ENCODE results near the gene NHEJ1. TPM values are rescaled to one million over a fixed set of nuclear protein-coding genes. Genes with fewer than 3 reads are reported as not detected.

The NHEJ1 gene
- polyA plus RNA-seq, 1 of the 3 experiments (the other 2 are of a cell fraction), result 16.3 TPM

- TF ChIP-seq ZBTB33 (IDR thresholded peaks at IDR 0.05; ENCODE audit: borderline replicate concordance, low read depth) (no peak), EZH2phosphoT487 (IDR thresholded peaks at IDR 0.05; ENCODE audit: borderline replicate concordance, low read depth) (no peak), FOSL2 (IDR thresholded peaks at IDR 0.05; ENCODE audit: borderline replicate concordance, low read depth) (no peak), PBX3 (IDR thresholded peaks at IDR 0.05) (no peak; the same call in none of the 2 replicates), RFX5 (IDR thresholded peaks at IDR 0.05; ENCODE audit: low read length) (no peak), MEF2A (IDR thresholded peaks at IDR 0.05; ENCODE audit: borderline replicate concordance, low read depth) (no peak), CHD2 (IDR thresholded peaks at IDR 0.05; ENCODE audit: low read length, partially characterized antibody) (peak; percentile 26), RCOR1 (IDR thresholded peaks at IDR 0.05; ENCODE audit: low read length) (no peak), GABPA (IDR thresholded peaks at IDR 0.05; ENCODE audit: low read depth) (0 out of 2 replicates have a peak, but pooled peaks have one; percentile 21)
- TF ChIP-seq, protein P1, sequence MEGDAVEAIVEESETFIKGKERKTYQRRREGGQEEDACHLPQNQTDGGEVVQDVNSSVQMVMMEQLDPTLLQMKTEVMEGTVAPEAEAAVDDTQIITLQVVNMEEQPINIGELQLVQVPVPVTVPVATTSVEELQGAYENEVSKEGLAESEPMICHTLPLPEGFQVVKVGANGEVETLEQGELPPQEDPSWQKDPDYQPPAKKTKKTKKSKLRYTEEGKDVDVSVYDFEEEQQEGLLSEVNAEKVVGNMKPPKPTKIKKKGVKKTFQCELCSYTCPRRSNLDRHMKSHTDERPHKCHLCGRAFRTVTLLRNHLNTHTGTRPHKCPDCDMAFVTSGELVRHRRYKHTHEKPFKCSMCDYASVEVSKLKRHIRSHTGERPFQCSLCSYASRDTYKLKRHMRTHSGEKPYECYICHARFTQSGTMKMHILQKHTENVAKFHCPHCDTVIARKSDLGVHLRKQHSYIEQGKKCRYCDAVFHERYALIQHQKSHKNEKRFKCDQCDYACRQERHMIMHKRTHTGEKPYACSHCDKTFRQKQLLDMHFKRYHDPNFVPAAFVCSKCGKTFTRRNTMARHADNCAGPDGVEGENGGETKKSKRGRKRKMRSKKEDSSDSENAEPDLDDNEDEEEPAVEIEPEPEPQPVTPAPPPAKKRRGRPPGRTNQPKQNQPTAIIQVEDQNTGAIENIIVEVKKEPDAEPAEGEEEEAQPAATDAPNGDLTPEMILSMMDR (IDR thresholded peaks at IDR 0.05), result peak; percentile 96
Observed at GRCh38 chr2:219160186-219161017, at the start of gene NHEJ1 (continued).

DNA sequence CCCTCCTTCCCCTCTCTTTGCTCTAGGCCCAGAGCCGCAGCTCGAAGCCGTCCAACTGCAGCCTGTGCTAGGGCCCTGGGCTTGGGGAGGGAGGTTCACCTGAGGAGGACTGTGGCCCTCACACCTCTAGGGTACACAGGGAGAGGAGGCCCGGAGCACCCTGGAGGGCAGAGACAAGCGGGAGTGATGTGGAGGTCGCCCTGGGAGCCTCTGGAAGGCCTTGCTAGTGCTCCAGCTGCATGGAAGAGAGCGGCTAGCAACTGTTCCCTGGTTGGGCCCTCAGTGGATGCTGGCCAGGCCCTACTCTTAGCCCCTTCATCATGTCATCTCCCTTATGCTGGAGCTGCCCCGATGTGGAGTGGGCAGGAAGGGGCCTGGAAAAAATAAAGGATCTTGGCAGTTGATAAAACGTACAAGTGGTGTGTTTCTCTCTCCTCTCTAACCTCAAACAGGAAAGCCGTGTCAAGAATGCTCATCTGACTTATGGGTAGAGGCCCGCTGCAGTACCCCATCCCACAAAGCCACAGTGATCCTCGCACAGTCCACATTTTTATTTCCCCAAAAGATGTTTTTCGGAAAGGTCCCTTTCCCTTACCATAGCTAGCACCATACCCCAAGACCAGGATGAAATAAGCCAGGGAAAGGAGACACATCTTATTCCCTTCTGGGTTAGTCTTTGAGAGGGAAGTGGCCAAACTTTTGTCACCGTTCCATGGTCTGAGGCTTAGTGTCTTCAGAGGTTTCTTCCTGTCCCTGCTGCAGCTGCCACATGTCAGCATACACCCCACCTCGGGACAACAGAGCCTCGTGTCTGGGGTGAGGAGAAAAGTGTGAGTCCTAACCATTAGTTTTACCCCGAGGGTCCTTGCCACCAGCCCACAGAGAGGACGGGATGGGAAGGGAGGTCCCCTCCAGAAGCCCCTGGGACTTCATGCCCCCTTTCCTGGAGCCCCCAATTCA, 48.9 kb upstream of the NHEJ1 start:
- no peak overlapping the region for H3K27ac ChIP-seq (ENCODE audit: low read depth in 2 of 2, low read length in 1 of 2)
- H3F3A ChIP-seq (replicated peaks; ENCODE audit: insufficient read depth), result peaks cover 15% of the 10 kb centered on the region
- H3K9me2 ChIP-seq, result no peaks in the 10 kb centered on the region
- ChIA-PET POLR2A (interaction anchor here (4.6 kb wide), 1 partner anchor 8 kb away, joined by 52 read pairs; the partner anchor contains the start of gene ABCB6), CTCF (interaction anchor here (1.2 to 4.0 kb wide), 4 partner anchors 8 to 86 kb away, joined by 3 to 26 read pairs (median 4); partner anchors contain the start of gene ABCB6)
- H3K9me3 ChIP-seq, result no peaks in the 10 kb centered on the region
- no peaks in the 10 kb centered on the region for H3K27me3 ChIP-seq (ENCODE audit: insufficient read depth)
- no peaks in the 10 kb centered on the region for H3K79me2 ChIP-seq (ENCODE audit: insufficient read depth)
- peaks cover 13 to 43% of the 10 kb centered on the region in 2 experiments for H3K36me3 ChIP-seq (replicated peaks in 1 of 2; ENCODE audit: control insufficient read depth in 1 of 2, insufficient read depth in 2 of 2, low read length in 1 of 2)
- WGBS (ENCODE audit: low lambda C conversion rate), result 86% methylated on average over 14 of the region's 18 CpGs
- H4K20me1 ChIP-seq (ENCODE audit: insufficient read depth), result no peaks in the 10 kb centered on the region
- H3K4me2 ChIP-seq, result no peak overlapping the region
- peaks cover 13 to 20% of the 10 kb centered on the region in 2 experiments; a peak in 3 of 4 replicates for H3K4me1 ChIP-seq (ENCODE audit: control insufficient read depth in 1 of 2, insufficient read depth in 2 of 2, low read depth in 1 of 2, low read length in 1 of 2)
- no peak overlapping the region for H3K4me3 ChIP-seq (ENCODE audit: low read depth in 2 of 2, low read length in 1 of 2)
- no peak overlapping the region for H3K9ac ChIP-seq
- no peak overlapping the region for H2AFZ ChIP-seq (ENCODE audit: low read depth)
- DNase-seq, result no peak
- no peak for TF ChIP-seq MEF2A (IDR thresholded peaks at IDR 0.05; ENCODE audit: borderline replicate concordance, low read depth)
- no peak for TF ChIP-seq ELF1 (IDR thresholded peaks at IDR 0.05)
- TF ChIP-seq TEAD4 (IDR thresholded peaks at IDR 0.05; ENCODE audit: borderline replicate concordance, insufficient read depth), result no peak
- TF ChIP-seq EP300 (IDR thresholded peaks at IDR 0.05; ENCODE audit: borderline replicate concordance in 1 of 2, low read depth in 1 of 2, low read length in 1 of 2), result no peak
- TF ChIP-seq SIN3A (IDR thresholded peaks at IDR 0.05; ENCODE audit: borderline replicate concordance, low read depth, low read length), result no peak
- TF ChIP-seq RXRA (IDR thresholded peaks at IDR 0.05; ENCODE audit: borderline replicate concordance, low read depth), result no peak
- no peak for TF ChIP-seq FOXM1 (IDR thresholded peaks at IDR 0.05; ENCODE audit: low read depth)
- TF ChIP-seq POLR2AphosphoS5 (IDR thresholded peaks at IDR 0.05; ENCODE audit: low read depth, low read length), result no peak
- no peak for TF ChIP-seq FOXJ3 (CRISPR knock-in tag; IDR thresholded peaks at IDR 0.05)
- no peak for TF ChIP-seq RFX5 (IDR thresholded peaks at IDR 0.05; ENCODE audit: low read length)
- TF ChIP-seq RAD21 (IDR thresholded peaks at IDR 0.05; ENCODE audit: low read length), result no peak
